Glomerular visceral epithelial cell (primary cell): ENCODE data around the gene ADGRL1.

Experiments used
- DNase-seq: peaks from one replicate; pipeline ENCODE4 v3.0.0-alpha.2; 2016; ENCODE audit errors: extremely low spot score

The ADGRL1 gene

DNA sequence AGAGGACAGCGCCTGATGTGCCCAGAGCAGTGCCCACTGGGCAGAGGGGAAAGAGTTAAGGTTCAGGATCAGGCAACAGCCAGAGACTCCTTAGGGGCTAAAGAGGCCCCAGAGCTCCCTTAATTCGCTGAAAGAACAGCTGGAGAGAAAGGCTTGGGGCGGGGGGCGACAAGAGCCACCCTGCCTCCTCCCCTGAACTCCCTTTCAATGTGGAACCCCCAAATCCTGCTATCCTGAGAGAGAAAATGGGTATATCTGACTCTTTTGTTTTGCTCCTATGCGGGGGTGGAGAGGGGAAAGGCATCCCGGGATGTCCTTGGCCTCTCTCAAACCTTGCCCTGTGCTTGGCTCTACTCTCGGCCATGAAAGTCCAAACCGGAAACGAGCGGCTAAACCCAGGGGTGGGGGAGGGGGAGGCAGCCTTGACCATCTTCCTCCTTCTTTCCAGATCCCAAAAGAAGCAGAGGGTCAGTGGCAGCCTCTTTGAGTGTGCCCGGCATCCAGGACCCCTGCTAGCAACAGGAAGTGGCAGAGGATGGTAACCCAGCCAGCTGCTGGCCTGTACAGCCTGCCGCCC lies 93.1 kb downstream of the ADGRL1 start:
- DNase-seq, result no peak

DNA sequence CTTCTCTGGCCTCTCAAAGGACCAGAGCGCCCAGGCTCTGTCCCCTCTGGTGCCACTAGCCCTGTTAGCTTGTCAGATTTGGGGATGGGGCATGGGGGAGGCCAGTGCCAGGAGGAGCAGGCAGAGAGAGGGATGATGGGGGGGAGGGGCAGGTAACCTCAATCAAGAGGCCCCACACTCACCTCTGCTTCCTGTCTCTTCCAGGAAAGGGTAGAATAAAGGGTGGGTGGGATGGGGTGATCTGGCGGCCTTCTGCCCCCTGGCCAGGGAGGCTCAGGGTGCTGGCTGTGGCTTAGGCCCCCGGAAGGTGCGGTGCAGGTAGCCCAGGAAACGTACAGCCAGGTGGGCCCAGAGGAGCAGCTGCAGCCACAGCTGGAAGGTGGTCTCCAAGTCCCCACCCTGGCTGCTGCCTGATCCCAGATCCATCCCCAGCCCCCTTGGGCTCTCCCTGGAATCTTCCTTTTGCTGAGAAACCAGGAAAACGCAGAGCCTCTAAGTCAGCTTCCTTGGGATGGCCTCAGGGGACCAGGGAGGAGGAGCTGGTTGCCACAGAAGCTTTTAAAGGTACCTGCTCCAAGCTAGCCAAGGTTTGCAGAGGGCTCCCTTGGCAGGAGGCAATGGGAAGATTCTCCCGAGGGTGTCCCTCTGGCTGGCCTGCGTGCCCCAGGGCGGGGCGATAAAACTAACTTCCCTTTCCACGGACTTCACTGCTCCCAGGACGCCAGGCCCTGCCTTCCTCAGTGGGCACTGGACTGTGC lies 93.7 kb downstream of the ADGRL1 start:
- no peak for DNase-seq

DNA sequence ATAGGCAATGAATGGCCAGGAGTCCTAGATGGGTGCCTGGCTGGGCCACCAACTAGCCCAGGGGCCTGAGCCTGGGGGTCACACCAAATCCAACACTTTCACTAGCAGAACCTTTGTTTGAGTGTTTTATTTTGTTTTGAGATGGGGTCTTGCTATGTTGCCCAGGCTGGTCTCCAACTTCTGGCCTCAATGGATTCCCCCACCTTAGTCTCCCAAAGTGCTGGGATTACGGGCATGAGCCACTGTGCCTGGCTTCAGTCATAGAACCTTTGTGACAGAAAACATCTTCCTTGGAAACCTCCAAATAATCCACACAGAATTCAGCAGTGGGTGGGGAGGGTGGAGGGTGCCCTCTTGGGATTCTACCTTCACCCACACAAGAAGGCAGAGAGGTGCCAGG lies 94.5 kb downstream of the ADGRL1 start:
- DNase-seq, result no peak

DNA sequence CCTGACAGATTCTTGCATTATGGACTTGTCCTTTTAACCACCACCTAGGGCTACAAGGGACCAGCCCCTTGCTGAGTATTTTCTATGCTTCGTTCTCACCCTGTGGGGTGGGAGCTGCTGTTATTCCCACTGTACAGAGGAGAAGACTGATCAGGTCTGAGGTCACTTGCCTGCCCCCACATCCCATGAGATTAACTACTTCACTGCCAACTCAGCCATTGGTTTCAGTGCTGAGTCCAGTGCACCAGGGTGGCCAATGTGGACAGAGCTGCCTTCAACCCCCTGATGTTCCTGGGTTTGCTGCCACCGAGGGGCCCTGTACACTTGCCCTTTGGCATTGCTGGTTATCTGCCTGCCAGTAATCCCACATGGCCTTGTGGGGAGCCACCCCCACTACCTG lies 95.3 kb downstream of the ADGRL1 start:
- no peak for DNase-seq

DNA sequence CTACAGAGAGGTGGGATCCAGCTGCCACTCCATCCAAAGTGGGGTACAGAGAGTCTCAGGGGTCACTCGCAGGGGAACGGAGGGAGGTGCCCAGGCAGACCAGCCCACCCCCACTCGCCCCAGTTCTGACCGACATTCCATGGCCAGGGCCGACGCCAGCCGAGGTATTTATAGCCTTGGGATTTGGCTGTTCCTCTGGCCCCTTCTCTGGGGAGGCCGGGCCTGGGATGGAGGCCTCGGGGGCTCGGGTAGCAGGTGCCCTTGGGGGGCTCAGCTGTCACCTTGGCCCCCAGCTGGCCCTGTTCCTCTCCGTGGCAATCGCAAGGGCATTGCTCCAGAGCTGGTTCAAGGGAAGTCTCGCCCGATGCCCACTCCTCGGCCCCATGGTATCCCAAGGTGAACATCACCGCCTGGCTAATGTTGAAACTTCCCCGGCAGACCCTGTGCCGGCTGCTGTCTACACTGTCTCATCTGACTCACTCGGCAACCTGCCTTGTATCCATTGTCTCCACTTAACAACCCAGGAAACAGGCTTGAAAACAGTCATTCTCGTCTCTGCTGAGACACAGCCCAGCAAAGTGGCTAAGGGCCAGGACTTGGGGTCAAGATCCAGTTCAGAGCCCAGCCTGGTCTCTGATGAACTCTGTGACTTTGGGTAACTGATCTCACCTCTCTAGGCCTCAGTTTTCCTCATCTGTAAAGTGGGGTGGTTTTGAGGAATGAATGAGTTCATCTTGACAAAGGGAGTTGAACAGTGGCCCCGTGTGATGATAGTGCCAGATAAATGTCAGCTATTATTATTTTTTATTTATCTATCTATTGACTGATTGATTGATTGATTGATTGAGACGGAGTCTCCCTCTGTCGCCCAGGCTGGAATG lies 98.1 kb downstream of the ADGRL1 start:
- no peak for DNase-seq

DNA sequence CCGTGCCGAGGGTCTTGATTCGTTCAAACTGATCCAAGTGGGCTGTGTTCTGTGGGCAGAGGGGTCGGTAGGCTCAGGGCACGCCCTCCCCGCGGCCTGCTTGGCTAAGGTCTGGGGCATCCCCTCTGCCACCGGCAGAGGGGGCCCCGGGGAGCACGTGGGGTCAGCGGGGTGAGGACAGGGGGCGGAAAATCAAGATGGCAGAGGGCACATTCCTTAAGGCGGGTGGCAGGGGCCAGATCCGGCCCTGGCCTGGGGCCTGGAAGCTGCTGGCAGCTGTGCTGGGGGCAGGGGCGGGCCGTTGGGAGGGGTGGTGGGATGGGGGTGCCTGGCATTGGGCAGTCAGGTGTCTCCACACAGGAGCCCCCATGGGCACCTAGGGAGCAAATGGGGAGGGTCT lies 99.1 kb downstream of the ADGRL1 start:
- no peak for DNase-seq

DNA sequence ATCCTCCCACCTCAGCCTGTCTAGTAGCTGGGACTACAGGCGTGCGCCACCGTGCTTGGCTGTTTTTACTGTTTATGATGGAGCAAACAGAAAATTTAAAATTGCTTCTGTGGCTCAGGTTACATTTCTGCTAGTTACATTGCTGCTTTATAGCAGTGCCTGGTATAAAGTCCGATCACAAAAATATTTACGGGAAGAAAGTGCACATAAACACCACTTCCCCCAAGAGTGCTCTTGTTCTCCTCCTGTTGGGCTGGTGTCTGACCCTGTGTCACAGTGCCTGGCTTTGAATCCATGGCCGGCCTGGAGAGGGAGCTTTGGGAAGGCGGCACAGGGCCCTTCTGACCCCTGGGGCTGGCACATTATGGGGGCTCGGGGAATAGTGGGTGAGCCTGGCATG lies 100.3 kb downstream of the ADGRL1 start:
- no peak for DNase-seq

DNA sequence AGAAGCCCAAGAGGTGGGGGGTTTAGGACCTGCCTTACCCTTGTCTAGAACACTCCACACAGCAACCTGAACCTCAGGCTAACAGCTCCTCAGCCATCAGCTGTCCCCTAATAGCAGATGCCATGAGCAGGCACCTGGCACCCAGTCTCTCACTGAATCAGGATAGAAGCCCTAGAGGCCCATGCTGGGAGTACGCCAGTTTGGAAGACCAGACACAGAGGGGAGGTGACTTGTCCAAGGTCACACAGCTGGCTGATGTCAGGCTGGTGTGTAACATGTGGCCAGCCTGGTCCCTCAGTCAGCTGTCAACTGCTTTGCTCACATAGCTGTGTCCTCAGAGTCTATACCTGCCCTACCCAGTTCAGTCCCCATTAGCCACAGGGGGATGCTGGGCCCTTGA lies 102.7 kb downstream of the ADGRL1 start:
- no peak for DNase-seq

- DNase-seq, result no peak
Observed at GRCh38 chr19:14102756-14103155, 103.2 kb downstream of the ADGRL1 start.

DNA sequence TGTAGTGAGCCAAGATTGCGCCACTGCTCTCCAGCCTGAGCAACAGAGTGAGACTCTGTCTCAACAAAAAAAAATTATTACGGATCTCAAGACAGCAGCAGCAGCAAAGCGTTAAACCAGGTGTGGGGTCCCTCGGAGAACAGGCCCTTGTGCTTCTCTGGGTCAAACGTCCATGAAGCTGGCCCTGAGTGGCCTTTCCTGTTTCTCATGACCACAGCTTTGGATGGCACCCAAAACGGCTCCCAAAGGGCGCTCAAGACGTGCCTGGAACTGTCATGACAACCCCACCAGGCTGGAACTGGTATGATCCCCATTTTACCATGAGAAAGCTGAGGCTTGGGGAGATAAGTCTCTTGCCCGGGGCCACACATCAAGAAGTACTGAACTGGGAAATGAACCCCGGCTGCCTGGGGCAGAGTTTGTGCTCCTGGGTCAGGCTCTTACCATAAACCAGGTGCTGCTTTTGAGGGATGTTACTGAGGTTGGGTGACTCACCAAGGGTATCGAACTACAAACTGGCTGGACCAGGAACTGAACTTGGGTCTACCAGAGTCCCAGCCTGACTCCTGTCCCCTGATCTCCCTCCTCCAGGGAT lies 103.8 kb downstream of the ADGRL1 start:
- no peak for DNase-seq

DNA sequence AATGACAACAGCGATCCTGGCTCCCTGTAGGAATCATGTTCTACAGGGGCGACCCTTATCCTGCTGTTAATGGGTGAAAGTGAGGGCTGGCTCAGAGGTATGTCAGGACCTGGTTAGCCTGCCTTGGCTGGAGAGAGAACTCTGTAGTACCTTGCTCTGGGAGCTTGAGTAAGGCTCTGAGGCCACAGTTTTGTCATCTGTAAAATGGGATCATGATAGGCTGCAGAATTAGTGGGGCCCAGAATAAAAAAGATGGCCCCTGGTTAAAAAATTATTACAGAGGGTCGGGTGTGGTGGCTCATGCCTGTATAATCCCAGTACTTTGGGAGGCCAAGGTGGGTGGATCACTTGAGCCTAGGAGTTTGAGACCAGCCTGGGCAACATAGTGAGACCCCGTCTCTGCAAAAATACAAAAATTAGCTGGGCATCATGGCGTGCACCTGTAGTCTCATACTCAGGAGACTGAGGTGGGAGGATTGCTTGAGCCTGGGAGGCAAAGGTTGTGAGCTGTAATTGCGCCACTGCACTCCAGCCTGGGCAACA lies 104.9 kb downstream of the ADGRL1 start:
- DNase-seq, result no peak
